GM21526 (cell line): ENCODE data around the gene CRMP1.

Experiments used
- ATAC-seq: cut with Tn5 transposase; IDR thresholded peaks from one replicate; pipeline ENCODE4 v1.9.1; 2021; ENCODE audit warnings: moderate library complexity; ENCODE audit not compliant: unreplicated experiment, low FRiP score

Gene CRMP1

GRCh38 chr4:5776510-5776909, 116.4 kb downstream of the CRMP1 start:
- no peak for ATAC-seq

DNA sequence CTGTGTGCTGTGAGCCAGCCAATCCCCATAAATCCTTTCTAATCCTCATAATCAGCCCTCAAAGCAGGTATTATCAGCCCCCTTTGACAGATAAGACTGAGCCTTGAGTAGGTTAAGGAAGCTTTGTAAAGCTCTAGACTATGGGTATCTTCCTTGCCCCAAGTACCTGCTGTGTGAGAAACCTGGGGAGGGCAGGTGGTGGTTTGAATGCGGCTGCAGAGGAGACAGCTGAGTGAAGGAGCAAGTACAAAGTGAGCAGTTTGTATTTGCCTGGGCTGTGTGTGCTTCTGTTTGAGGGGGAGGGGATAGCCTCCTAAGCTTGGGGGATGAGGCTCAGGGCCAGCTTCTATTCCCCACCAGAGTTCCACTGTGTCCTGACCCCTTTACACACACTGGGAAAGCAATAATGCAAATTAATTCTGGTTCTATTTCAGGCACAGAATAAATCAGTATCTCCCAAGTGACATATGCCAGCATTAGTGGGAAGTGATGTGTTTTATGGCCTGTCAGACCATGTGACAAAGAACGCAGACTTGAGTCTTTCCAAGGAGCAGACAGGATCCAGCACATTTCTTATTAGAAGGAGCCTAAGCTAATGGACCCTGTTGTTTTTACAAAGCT, 118.4 kb downstream of the CRMP1 start:
- ATAC-seq = no peak

- no peak for ATAC-seq
These were observed 119.7 kb downstream of the CRMP1 start for GRCh38 chr4:5773271-5773555.

GRCh38 chr4:5772528-5773270, 120.2 kb downstream of the CRMP1 start:
- no peak for ATAC-seq
